Activated naive CD8-positive, alpha-beta T cell treated with anti-CD3 and anti-CD28 coated beads, Interleukin-2, amount 50 U/mL, for 24 hours (primary cell): ENCODE results near the gene CNN3.

Experiments used
- ATAC-seq: fragments of 150-1000 bp; cut with Tn5 transposase; one replicate; pipeline ENCODE4 v1.10.0; 2021
- DNase-seq: peaks from one replicate; pipeline ENCODE4 v3.0.0; 2021
- H3K27ac Mint-ChIP-seq: one replicate; pipeline ENCODE4 v1.8.0; 2021; ENCODE audit warnings: mild to moderate bottlenecking, mixed read lengths
- H3K27me3 Mint-ChIP-seq: one replicate; pipeline ENCODE4 v1.8.0; 2021; ENCODE audit warnings: mixed read lengths
- H3K36me3 Mint-ChIP-seq: one replicate; pipeline ENCODE4 v1.8.0; 2021; ENCODE audit warnings: low read depth, mixed read lengths
- H3K4me1 Mint-ChIP-seq: one replicate; pipeline ENCODE4 v1.8.0; 2021; ENCODE audit warnings: mixed read lengths
- H3K4me3 Mint-ChIP-seq: one replicate; pipeline ENCODE4 v1.8.0; 2021; ENCODE audit warnings: mild to moderate bottlenecking, moderate library complexity, mixed read lengths
- H3K9me3 Mint-ChIP-seq: one replicate; pipeline ENCODE4 v1.8.0; 2021; ENCODE audit warnings: mixed read lengths

The CNN3 gene

DNA sequence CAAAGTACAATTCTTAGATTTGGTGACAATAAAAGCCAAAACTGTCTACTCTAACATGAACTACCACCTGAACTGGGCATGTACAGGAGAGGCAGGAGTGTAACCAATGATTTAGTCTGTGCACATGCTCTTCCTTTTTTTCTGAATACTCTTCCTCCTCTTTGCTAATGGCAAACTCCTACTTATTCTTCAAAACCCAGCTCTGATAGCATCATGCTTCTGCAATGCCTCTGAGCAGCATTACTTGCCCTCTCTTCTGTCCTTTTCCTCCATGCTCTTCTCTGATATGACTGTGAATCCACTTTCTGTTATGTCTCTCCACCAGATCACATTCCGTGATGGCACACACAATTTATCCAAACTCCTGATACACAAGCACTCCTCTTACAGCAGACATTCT is 31.4 kb downstream of the CNN3 start:
- no peak overlapping the region for H3K4me3 Mint-ChIP-seq
- no peak for DNase-seq
- no peaks in the 10 kb centered on the region for H3K36me3 Mint-ChIP-seq
- no peaks in the 10 kb centered on the region for H3K27me3 Mint-ChIP-seq
- ATAC-seq, result no peak
- no peak overlapping the region for H3K27ac Mint-ChIP-seq
- H3K9me3 Mint-ChIP-seq, result no peaks in the 10 kb centered on the region
- H3K4me1 Mint-ChIP-seq, result no peaks in the 10 kb centered on the region

GRCh38 chr1:94894630-94895029 is 32.3 kb downstream of the CNN3 start:
- H3K27ac Mint-ChIP-seq, result no peak overlapping the region
- no peak for ATAC-seq
- no peaks in the 10 kb centered on the region for H3K27me3 Mint-ChIP-seq
- no peak overlapping the region for H3K4me3 Mint-ChIP-seq
- no peaks in the 10 kb centered on the region for H3K4me1 Mint-ChIP-seq
- DNase-seq, result no peak
- no peaks in the 10 kb centered on the region for H3K36me3 Mint-ChIP-seq
- no peaks in the 10 kb centered on the region for H3K9me3 Mint-ChIP-seq

GRCh38 chr1:94892604-94893254 is 34.2 kb downstream of the CNN3 start:
- H3K27me3 Mint-ChIP-seq, result no peaks in the 10 kb centered on the region
- no peaks in the 10 kb centered on the region for H3K9me3 Mint-ChIP-seq
- H3K27ac Mint-ChIP-seq, result no peak overlapping the region
- no peak for ATAC-seq
- DNase-seq, result no peak
- H3K36me3 Mint-ChIP-seq, result no peaks in the 10 kb centered on the region
- no peak overlapping the region for H3K4me3 Mint-ChIP-seq
- H3K4me1 Mint-ChIP-seq, result no peaks in the 10 kb centered on the region

DNA sequence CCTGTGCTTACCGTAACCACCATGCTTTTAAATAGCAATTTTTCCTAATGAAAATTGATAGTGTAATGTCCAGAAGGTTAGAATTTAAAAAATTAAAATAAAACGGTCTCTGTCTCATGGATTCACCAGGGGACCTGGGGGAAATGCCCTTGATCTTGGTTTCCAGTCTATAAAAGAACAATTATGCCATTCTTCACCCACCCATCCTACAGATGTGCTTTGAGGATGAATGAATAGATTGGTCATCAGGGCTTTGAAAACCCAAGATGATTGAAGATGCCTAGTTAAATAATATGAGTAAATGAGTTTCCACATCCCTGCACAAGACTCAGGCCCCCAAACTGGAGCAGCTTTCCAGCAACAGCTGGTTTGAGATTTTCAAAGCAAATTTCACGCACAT is 38.7 kb downstream of the CNN3 start:
- Mint-ChIP-seq H3K4me3 (no peak overlapping the region), H3K36me3 (no peaks in the 10 kb centered on the region), H3K9me3 (no peaks in the 10 kb centered on the region), H3K27ac (no peak overlapping the region), H3K27me3 (no peaks in the 10 kb centered on the region), H3K4me1 (peaks cover 10% of the 10 kb centered on the region)
- ATAC-seq, result no peak
- DNase-seq, result no peak

- no peaks in the 10 kb centered on the region for H3K36me3 Mint-ChIP-seq
- H3K9me3 Mint-ChIP-seq, result no peaks in the 10 kb centered on the region
- no peaks in the 10 kb centered on the region for H3K27me3 Mint-ChIP-seq
- H3K4me3 Mint-ChIP-seq, result no peak overlapping the region
- H3K27ac Mint-ChIP-seq, result no peak overlapping the region
- DNase-seq, result no peak
- ATAC-seq, result no peak
- peaks cover 10% of the 10 kb centered on the region for H3K4me1 Mint-ChIP-seq
Measured at GRCh38 chr1:94887603-94888171, 39.2 kb downstream of the CNN3 start.

DNA sequence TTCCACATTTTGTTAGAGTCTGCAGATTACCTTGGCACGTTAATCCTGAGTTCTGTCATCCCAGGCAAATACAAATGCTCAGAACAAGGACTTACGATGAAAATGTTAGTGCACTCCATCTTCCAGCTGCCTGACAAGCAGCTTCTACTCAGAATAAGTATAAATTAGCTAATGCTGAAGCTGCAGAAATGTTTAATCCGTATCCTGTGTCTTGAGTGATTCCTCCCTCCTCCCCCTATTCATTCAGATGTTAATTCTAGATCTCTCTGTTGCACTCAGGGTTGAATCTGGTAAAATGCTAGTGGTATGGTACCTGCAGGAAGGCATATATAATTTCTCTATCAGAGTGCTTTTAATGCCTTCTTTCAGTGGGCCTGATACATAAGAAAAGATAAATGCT is 39.8 kb downstream of the CNN3 start:
- no peak for DNase-seq
- Mint-ChIP-seq H3K27me3 (no peaks in the 10 kb centered on the region), H3K27ac (no peak overlapping the region), H3K36me3 (no peaks in the 10 kb centered on the region), H3K9me3 (no peaks in the 10 kb centered on the region), H3K4me3 (no peak overlapping the region), H3K4me1 (peaks cover 10% of the 10 kb centered on the region)
- no peak for ATAC-seq

GRCh38 chr1:94886361-94886760 is 40.5 kb downstream of the CNN3 start:
- Mint-ChIP-seq H3K9me3 (no peaks in the 10 kb centered on the region), H3K4me1 (peaks cover 10% of the 10 kb centered on the region), H3K27me3 (no peaks in the 10 kb centered on the region), H3K36me3 (no peaks in the 10 kb centered on the region), H3K4me3 (no peak overlapping the region), H3K27ac (no peak overlapping the region)
- DNase-seq (no peak), ATAC-seq (no peak)

- no peak overlapping the region for H3K4me3 Mint-ChIP-seq
- no peaks in the 10 kb centered on the region for H3K36me3 Mint-ChIP-seq
Measured at GRCh38 chr1:94884507-94884906, 42.4 kb downstream of the CNN3 start.

DNA sequence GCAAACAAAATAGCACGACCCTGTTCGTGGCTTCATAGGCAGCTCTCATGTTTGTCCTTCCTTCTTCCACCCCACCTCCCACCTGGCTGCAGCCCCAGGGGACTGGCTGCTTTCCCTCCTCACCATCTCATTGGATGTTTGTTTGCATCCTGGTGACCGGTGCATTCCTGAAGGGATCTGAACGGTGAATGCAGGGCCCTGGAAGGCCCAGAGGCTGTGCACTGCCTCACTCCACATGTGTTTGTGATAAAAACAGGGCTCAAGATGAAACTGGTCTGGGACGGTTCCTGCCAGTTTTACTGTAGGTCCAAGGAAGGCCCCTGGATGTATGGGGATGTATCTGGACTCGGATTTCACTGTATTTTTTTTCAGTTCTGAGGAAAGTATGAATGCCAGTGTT is 42.8 kb downstream of the CNN3 start:
- no peak overlapping the region for H3K4me3 Mint-ChIP-seq
- no peaks in the 10 kb centered on the region for H3K9me3 Mint-ChIP-seq
- ATAC-seq, result no peak
- no peaks in the 10 kb centered on the region for H3K36me3 Mint-ChIP-seq
- DNase-seq, result no peak
- no peak overlapping the region for H3K27ac Mint-ChIP-seq
- H3K27me3 Mint-ChIP-seq, result no peaks in the 10 kb centered on the region
- H3K4me1 Mint-ChIP-seq, result peaks cover 10% of the 10 kb centered on the region

More at GRCh38 chr1:94884507-94884906, 42.4 kb downstream of the CNN3 start:
- no peak overlapping the region for H3K27ac Mint-ChIP-seq
- peaks cover 10% of the 10 kb centered on the region for H3K4me1 Mint-ChIP-seq
- ATAC-seq, result no peak
- DNase-seq, result no peak
- no peaks in the 10 kb centered on the region for H3K27me3 Mint-ChIP-seq
- H3K9me3 Mint-ChIP-seq, result no peaks in the 10 kb centered on the region

DNA sequence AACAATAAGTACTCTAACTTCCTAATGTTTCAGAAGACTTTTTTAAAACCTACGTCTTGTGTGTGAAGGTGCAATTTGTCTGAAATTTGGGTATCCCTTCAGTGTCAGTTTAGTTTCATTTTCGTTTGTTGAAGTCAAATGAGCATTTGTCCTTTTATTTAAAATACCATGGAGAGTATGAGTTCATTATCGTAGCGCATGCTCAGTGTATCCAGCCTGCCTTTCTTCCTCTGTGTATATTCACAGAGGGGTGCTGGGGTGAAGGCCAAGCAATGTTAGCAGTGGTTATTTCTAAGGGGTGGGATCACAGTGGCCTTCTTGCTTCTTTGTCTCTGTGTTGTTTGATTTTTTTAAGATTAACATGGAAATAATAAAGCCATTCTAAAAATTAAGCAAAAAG is 43.2 kb downstream of the CNN3 start:
- Mint-ChIP-seq H3K36me3 (no peaks in the 10 kb centered on the region), H3K4me1 (peaks cover 10% of the 10 kb centered on the region), H3K4me3 (peak overlapping the region; percentile 52), H3K9me3 (no peaks in the 10 kb centered on the region), H3K27me3 (no peaks in the 10 kb centered on the region), H3K27ac (peak overlapping the region; percentile 69)
- ATAC-seq (peak; percentile 91), DNase-seq (peak; percentile 7)

DNA sequence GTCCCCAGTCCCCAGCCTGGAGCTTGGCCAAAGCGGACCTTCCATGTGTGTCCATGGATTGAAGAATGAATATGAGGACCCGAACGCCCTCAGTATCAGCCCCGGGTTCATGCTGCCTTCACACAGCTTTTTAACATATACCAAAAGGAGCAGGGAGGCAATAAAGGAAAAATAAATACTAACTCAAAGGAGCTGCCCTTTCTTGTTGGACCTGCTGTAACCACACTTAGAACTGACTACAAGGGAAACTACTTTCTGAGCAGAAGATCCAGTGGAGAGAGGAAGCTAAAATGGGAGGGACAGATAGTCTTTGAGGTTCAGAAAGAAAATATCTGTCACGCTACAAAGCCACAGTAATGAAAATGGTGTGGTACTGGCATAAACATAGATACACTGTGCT is 48.6 kb downstream of the CNN3 start:
- no peak overlapping the region for H3K4me3 Mint-ChIP-seq
- ATAC-seq (no peak), DNase-seq (no peak)
- H3K4me1 Mint-ChIP-seq, result peaks cover 6% of the 10 kb centered on the region
- no peak overlapping the region for H3K27ac Mint-ChIP-seq
- H3K9me3 Mint-ChIP-seq, result no peaks in the 10 kb centered on the region
- H3K36me3 Mint-ChIP-seq, result no peaks in the 10 kb centered on the region
- H3K27me3 Mint-ChIP-seq, result no peaks in the 10 kb centered on the region

- ATAC-seq, result no peak
- H3K4me3 Mint-ChIP-seq, result no peak overlapping the region
- no peak for DNase-seq
Measured at GRCh38 chr1:94876362-94876761, 50.5 kb downstream of the CNN3 start.

GRCh38 chr1:94875794-94876193 is 51.1 kb downstream of the CNN3 start:
- peaks cover 4% of the 10 kb centered on the region for H3K4me1 Mint-ChIP-seq
- H3K27me3 Mint-ChIP-seq, result no peaks in the 10 kb centered on the region
- ATAC-seq, result no peak
- H3K9me3 Mint-ChIP-seq, result no peaks in the 10 kb centered on the region
- H3K36me3 Mint-ChIP-seq, result no peaks in the 10 kb centered on the region
- DNase-seq, result no peak
- H3K27ac Mint-ChIP-seq, result no peak overlapping the region
- H3K4me3 Mint-ChIP-seq, result no peak overlapping the region

More at GRCh38 chr1:94876362-94876761, 50.5 kb downstream of the CNN3 start:
- Mint-ChIP-seq H3K27me3 (no peaks in the 10 kb centered on the region), H3K36me3 (no peaks in the 10 kb centered on the region), H3K9me3 (no peaks in the 10 kb centered on the region), H3K27ac (no peak overlapping the region), H3K4me1 (peaks cover 4% of the 10 kb centered on the region)

DNA sequence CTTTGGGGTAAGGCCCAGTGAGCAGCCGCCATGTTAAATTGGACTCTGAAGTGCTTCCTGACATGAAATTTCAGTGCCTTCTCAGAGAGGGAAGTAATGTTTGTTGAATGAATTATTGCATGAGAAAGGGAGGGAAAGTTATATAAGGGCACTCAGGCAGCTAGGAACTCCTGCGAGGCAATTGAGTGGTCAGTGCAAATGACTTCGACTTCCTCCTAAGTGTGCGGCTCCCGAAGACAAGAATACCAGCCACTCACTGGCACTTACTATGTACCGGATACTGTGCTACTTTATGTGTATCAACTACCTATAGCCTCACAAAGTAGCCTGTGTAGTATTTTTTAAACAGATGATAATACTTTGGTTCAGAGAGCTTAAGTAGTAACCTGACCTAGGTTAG is 52.5 kb downstream of the CNN3 start:
- no peaks in the 10 kb centered on the region for H3K27me3 Mint-ChIP-seq
- DNase-seq (no peak), ATAC-seq (no peak)
- H3K36me3 Mint-ChIP-seq, result no peaks in the 10 kb centered on the region
- H3K9me3 Mint-ChIP-seq, result no peaks in the 10 kb centered on the region
- peaks cover 4% of the 10 kb centered on the region for H3K4me1 Mint-ChIP-seq
- H3K27ac Mint-ChIP-seq, result no peak overlapping the region
- no peak overlapping the region for H3K4me3 Mint-ChIP-seq

GRCh38 chr1:94873520-94874351 is 53.2 kb downstream of the CNN3 start:
- Mint-ChIP-seq H3K4me3 (no peak overlapping the region), H3K36me3 (no peaks in the 10 kb centered on the region), H3K27ac (no peak overlapping the region), H3K9me3 (no peaks in the 10 kb centered on the region), H3K27me3 (no peaks in the 10 kb centered on the region), H3K4me1 (peaks cover 4% of the 10 kb centered on the region)
- ATAC-seq, result no peak
- no peak for DNase-seq
